Type B pancreatic cell (in vitro differentiated cells): ENCODE measurements around the gene PML. TPM values are rescaled to one million over a fixed set of nuclear protein-coding genes. Genes with fewer than 3 reads are reported as not detected.

Experiments used
- total RNA-seq: library from RNA; stranded (reverse); gene quantifications from 2 replicates; pipeline ENCODE4 v1.2.1, GENCODE V29; 2021; ENCODE audit warnings: low replicate concordance

Gene PML
- total RNA-seq, 1 donor from 2014 or later: 29.8 TPM

Other genes with a start within 250 kb of the PML start
- 5.8 and 6.4 TPM in 2 replicates for gene INSYN1, start 241.4 kb upstream of the PML start, total RNA-seq
- not detected in 2 replicates for gene TBC1D21, start 121.2 kb upstream of the PML start, total RNA-seq
- 10.3 and 25.1 TPM in 2 replicates for gene LOXL1, start 68.3 kb upstream of the PML start, total RNA-seq
- 10.4 and 10.8 TPM in 2 replicates for gene STOML1, start 2.4 kb upstream of the PML start, total RNA-seq
- gene GOLGA6A, start 87.8 kb downstream of the PML start, total RNA-seq: not detected in 2 replicates
- 0.59 and 16.9 TPM in 2 replicates for gene ISLR2, start 135.9 kb downstream of the PML start, total RNA-seq
- 0.24 and 41.6 TPM in 2 replicates for gene ISLR, start 179.0 kb downstream of the PML start, total RNA-seq
- 19.2 and 158 TPM in 2 replicates for gene STRA6, start 208.1 kb downstream of the PML start, total RNA-seq
- gene CCDC33, start 241.6 kb downstream of the PML start, total RNA-seq: 2.2 and 5.0 TPM in 2 replicates